GM12865 (cell line): ENCODE data around the gene DNAJC13.
"Not testable (repeated sequence)": the region's sequence is repeated elsewhere in the genome, so short reads cannot be mapped to it uniquely, and the experiment has no call there.

Experiments used
- DNase-seq: peaks from one replicate; pipeline ENCODE4 v3.0.0; 2010; ENCODE audit warnings: low read depth
- H3K4me3 ChIP-seq: 2 replicates; pipeline ENCODE4 v1.5.1; 2011; ENCODE audit warnings: mild to moderate bottlenecking, low read depth, low read length, control low read depth
- CTCF ChIP-seq: IDR thresholded peaks from 2 replicates; pipeline ENCODE4 v1.5.1; 2011; ENCODE audit warnings: low read length, control low read depth, low read depth, inconsistent platforms; ENCODE audit not compliant: insufficient read depth; ENCODE audit errors: missing control alignments

The DNAJC13 gene

GRCh38 chr3:132381348-132381944, 35.9 kb upstream of the DNAJC13 start:
- peak; percentile 61 for DNase-seq
- TF ChIP-seq CTCF = no peak
- no peak overlapping the region for H3K4me3 ChIP-seq

- TF ChIP-seq CTCF = no peak
- no peak overlapping the region for H3K4me3 ChIP-seq
- no peak for DNase-seq
Observed at GRCh38 chr3:132382267-132382666, 35.0 kb upstream of the DNAJC13 start.

- no peak overlapping the region for H3K4me3 ChIP-seq
- no peak for TF ChIP-seq CTCF
- DNase-seq = no peak
Observed at GRCh38 chr3:132382688-132383194, 34.6 kb upstream of the DNAJC13 start.

DNA sequence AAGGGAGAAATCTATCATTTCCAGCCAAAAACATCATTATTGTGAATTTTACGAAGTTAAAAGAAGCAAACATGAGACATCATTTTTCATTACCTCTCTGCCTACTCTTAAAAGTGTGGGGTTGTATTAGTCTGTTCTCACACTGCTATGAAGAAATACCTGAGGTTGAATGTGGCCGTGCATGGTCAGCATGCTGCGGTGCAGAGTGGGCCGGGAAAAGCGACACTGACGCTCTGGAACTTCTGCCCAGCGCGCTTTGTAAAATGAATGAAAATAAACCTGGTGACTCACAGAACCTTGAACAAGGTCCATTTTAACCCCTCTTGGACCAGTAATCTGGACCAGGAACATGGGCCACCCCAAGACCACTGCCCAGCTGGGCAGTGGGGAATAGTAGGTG, 31.0 kb upstream of the DNAJC13 start:
- DNase-seq = no peak
- TF ChIP-seq CTCF = no peak
- H3K4me3 ChIP-seq = no peak overlapping the region

DNA sequence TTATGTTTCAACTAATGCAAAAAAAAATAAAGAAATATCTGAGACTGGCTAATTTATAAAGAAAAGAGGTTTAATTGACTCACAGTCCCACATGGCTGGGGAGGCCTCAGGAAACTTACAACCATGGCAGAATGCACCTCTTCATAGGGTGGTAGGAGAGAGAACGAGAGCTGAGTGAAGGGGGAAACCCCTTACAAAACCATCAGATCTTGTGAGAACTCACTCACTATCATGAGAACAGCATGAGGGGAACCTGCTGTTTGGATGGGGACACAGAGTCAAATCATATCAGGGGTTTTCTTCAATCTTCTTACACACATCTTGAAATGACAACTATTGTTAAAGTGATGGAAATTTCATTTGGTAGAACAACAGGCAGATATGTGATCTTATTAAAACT, 24.6 kb upstream of the DNAJC13 start:
- not testable (repeated sequence) for H3K4me3 ChIP-seq
- peak; percentile 52 for DNase-seq

DNA sequence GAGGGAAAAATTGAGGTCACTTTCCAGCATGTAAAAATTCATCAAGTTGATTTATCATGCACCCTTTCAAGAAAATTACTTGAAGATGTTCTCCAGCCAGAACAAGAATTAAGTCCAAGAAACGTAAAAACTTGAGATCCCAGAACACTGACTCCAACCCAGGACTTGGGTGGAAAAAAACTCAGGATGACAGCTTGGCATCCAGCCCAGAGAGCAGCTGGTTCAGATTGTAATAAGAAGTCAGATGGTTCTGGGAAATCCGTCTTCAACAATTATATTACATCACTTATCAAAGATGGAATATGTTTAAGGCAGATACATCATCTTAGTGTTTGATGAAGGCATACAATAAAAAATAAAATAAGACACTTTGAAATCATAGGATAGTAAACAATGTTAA, 23.0 kb upstream of the DNAJC13 start:
- no peak overlapping the region for H3K4me3 ChIP-seq
- no peak for TF ChIP-seq CTCF
- DNase-seq = no peak

DNA sequence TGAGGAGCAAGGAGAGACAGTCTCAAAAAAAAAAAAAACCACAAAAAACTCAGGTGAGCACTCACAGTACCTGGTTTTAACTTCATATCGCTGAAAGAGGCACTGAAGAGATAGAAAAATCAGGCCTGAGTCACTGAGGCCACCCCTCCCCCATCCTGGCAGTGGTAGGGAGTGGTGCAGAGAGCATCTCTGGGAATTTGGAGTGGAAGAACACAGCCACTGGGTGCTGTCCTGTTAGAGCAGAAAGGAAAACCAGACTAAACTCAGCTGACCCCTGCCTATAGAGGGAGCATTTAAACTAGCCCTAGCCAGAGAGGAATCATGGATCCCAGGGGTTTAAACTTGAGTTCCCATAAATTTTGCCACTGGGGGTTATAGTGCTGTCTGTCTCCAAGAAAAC, 22.2 kb upstream of the DNAJC13 start:
- TF ChIP-seq CTCF = no peak
- no peak for DNase-seq
- no peak overlapping the region for H3K4me3 ChIP-seq
